ENCODE data around the gene BLOC1S5.

BLOC1S5 gene, protein sequence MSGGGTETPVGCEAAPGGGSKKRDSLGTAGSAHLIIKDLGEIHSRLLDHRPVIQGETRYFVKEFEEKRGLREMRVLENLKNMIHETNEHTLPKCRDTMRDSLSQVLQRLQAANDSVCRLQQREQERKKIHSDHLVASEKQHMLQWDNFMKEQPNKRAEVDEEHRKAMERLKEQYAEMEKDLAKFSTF

DNA sequence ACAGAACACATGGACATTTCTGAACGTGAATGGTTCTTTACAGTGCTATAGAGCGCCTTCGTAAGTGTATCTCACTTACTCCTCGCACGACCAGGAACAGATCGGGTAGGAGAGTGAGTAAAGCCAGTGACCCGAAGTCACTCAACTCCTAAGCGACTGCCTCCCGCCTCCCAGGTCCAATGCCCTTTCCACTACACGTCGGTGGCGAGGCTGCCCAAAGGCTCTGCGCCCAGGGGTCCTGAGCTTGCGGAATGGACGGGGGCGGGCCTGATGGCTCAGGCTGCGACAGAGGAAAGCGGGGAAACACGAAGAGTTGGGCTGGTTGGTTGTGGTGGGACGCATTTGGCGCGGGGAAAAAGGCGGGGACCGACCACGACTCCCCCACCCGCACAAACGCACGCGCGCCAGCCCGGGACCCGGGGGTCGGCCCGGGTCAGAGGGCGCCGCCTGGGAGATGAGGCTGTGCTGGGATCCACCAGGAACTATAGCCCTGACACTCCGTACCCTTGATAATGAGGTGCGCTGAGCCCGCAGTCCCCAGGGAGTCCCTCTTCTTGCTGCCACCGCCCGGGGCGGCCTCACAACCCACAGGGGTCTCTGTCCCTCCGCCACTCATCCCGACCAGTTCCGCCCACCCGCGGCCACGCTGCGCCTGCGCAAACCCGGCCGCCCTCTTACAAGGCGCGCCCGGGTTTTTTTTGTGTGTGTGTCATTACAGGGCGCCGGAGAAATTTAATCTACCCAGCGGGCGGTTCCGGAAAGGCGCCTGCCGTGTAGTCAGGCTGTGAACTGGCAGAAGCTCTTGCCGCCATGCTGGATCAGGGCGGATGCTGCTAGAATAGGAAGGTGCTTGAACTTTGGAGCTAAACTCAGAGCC, at the start of gene BLOC1S5:
Gene BLOC1S5 (minus strand): TSS at position 629 of the 877 bp plus-strand sequence. CDS start 13 bp downstream, at position 616.
- peak; percentile 93 for DNase-seq (ENCODE audit: low read depth)
- in situ Hi-C loops (cut with HindIII; ENCODE audit: low sequenced_read_pairs): no loop called here

DNA sequence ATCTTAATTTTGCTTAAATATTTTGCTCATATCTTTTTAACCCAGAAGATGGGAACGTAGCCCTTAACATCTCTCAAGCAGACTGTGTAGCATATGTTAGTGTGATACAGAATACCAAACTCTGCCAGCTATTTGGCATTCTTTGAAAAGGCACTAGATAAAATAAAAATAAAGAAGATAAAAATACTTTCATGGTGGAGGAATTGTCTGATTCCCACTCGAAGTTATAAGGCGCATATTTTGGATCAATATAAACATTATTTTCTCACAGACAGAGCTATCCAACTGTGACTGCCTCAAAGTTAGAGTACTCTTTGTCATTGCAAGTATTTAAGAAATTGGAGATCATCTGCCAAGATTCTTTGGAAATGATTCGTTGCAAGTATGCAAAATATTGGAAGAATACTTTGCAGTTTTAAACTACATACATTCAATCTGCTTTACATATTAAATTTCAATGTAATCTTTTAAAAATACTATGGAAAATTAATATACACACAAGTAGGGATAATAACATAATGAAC, 49.0 kb upstream of the BLOC1S5 start:
- TF ChIP-seq, protein P1, sequence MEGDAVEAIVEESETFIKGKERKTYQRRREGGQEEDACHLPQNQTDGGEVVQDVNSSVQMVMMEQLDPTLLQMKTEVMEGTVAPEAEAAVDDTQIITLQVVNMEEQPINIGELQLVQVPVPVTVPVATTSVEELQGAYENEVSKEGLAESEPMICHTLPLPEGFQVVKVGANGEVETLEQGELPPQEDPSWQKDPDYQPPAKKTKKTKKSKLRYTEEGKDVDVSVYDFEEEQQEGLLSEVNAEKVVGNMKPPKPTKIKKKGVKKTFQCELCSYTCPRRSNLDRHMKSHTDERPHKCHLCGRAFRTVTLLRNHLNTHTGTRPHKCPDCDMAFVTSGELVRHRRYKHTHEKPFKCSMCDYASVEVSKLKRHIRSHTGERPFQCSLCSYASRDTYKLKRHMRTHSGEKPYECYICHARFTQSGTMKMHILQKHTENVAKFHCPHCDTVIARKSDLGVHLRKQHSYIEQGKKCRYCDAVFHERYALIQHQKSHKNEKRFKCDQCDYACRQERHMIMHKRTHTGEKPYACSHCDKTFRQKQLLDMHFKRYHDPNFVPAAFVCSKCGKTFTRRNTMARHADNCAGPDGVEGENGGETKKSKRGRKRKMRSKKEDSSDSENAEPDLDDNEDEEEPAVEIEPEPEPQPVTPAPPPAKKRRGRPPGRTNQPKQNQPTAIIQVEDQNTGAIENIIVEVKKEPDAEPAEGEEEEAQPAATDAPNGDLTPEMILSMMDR (IDR thresholded peaks at IDR 0.05; ENCODE audit: low read depth, low read length, missing control alignments): no peak
- no peak overlapping the region for H3K4me3 ChIP-seq (ENCODE audit: low read depth, low read length)
- in situ Hi-C loops (cut with HindIII; ENCODE audit: low sequenced_read_pairs): no loop called here
- DNase-seq (ENCODE audit: low read depth): no peak

More for the DNA sequence above, at the start of gene BLOC1S5:
- TF ChIP-seq, protein P1 (IDR thresholded peaks at IDR 0.05; ENCODE audit: low read depth, low read length, missing control alignments): no peak
- peak within 1 kb of the TSS; percentile 88 for H3K4me3 ChIP-seq (ENCODE audit: low read depth, low read length)

DNA sequence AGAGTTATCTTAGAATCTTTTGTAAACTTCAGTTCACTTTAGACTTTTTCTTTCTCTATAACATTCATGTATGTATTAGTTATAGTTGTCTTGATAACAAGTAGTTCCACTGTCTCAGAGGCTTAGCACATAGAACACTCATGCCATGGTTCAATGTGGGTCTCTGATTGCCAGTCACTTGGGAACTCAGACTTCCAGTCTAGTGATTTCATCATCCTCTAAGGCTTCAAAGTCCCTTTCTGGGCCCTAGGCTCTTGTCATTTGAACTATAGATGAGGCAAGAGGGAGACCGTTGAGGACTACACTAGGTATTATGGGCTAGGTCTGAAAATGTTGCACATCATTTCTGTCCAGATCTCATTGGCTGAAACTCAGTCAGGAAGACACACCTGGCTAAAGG, 46.5 kb upstream of the BLOC1S5 start:
- in situ Hi-C loops (cut with HindIII; ENCODE audit: low sequenced_read_pairs): no loop called here
- TF ChIP-seq, protein P1 (IDR thresholded peaks at IDR 0.05; ENCODE audit: low read depth, low read length, missing control alignments): no peak
- no peak for DNase-seq (ENCODE audit: low read depth)
- H3K4me3 ChIP-seq (ENCODE audit: low read depth, low read length): no peak overlapping the region

DNA sequence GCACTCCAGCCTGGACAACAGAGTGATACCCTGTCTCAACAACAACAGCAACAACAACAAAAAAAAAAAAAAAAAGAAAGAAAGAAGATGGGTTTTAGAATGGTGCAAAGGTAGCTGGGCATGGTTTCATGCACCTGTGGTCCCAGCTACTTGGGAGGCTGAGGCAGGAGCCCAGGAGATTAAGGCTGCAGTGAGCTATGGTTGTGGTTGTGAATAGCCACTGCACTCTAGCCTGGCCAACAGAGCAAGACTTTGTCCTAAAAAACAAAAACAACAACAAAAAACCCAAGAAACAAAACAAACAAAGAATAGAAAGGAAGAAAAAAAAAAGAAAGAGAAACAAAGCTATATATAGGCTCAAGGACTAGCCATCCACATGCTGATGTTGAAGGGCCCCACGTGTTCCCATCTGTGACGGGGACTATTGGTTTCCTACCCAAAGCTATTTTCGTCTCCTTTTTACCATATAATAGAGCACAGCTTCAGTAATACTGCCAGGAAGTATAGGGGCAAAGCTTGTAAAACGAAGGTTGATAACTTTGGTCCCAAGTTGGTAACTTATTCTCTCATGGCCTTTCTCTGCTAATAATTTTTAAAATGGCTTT, 46.0 kb upstream of the BLOC1S5 start:
- no peak for DNase-seq (ENCODE audit: low read depth)
- TF ChIP-seq, protein P1 (IDR thresholded peaks at IDR 0.05; ENCODE audit: low read depth, low read length, missing control alignments): no peak
- H3K4me3 ChIP-seq (ENCODE audit: low read depth, low read length): no peak overlapping the region
- in situ Hi-C loops (cut with HindIII; ENCODE audit: low sequenced_read_pairs): no loop called here

DNA sequence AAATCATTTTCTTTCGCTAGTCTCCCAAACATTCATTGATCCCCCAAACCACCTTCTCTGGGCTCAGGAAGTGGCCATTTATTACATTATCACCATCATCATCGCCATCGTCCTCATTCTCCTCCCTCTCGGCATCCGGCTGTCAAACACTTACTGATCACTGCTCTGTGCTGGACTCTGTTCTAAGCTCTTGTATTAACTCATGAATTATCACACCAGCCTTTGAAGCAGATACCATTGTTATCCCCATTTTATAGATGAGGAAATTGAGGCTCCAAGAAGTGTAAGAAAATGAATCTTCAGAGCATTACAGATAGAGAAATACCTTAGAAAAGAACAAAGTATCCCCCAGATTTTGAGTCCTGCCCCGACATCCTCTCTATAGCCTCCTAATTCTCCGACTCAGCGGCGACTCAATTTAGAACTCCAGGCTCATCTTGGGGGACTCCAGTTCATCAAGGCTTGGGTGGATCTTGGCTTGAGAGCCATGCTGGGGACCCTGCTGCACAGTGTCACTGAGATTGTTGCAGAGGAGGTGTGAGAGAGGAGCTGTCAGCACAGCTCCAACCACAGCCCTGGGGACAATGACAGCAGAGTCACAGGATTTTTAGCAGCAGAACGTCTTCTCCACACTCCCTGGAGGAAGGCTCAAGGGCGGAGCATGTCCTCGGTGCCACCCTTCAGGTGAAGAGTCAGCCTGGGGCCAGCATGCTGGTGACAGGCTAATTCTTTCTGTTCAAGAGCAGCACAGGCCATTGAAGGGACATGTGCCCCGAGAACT, 44.8 kb upstream of the BLOC1S5 start:
- no peak overlapping the region for H3K4me3 ChIP-seq (ENCODE audit: low read depth, low read length)
- in situ Hi-C loops (cut with HindIII; ENCODE audit: low sequenced_read_pairs): no loop called here
- TF ChIP-seq, protein P1 (IDR thresholded peaks at IDR 0.05; ENCODE audit: low read depth, low read length, missing control alignments): no peak
- no peak for DNase-seq (ENCODE audit: low read depth)

All from astrocyte of the cerebellum (primary cell).